Neuron (in vitro differentiated cells): Measurements from ENCODE around the gene SLC38A5.
"Not testable (repeated sequence)": the region's sequence is repeated elsewhere in the genome, so short reads cannot be mapped to it uniquely, and the experiment has no call there.

Source experiments
- H2AFZ ChIP-seq: one replicate; pipeline ENCODE4 v1.6.1; 2013; ENCODE audit warnings: low read depth, mild to moderate bottlenecking, inconsistent platforms, low read length, moderate library complexity
- H3K27me3 ChIP-seq: one replicate; pipeline ENCODE4 v1.6.1; 2013; ENCODE audit warnings: low read length; ENCODE audit not compliant: insufficient read depth
- H3K36me3 ChIP-seq: one replicate; pipeline ENCODE4 v1.6.1; 2013; ENCODE audit warnings: low read length; ENCODE audit not compliant: insufficient read depth
- H3K4me1 ChIP-seq: one replicate; pipeline ENCODE4 v1.6.1; 2013; ENCODE audit warnings: low read length; ENCODE audit not compliant: insufficient read depth
- H3K4me3 ChIP-seq: 2 replicates; pipeline ENCODE4 v1.5.1; 2013; ENCODE audit warnings: mild to moderate bottlenecking, low read length, moderate library complexity
- H3K9me3 ChIP-seq: one replicate; pipeline ENCODE4 v1.6.1; 2013; ENCODE audit warnings: low read length

SLC38A5 gene

GRCh38 chrX:48470110-48470832 lies at the start of gene SLC38A5:
Gene SLC38A5, minus strand, starts transcription at chrX:48470260. Its CDS starts 2,336 bp downstream, at chrX:48467924.
- Histone ChIP-seq H3K4me3 (no peak within 1 kb of the TSS), H3K4me1 (no peaks in the 10 kb centered on the region), H2AFZ (no peak within 1 kb of the TSS), H3K27me3 (no peaks in the 10 kb centered on the region), H3K36me3 (no peaks in the 10 kb centered on the region), H3K9me3 (no peaks in the 10 kb centered on the region)

- H3K9me3 ChIP-seq, H3K27me3 ChIP-seq, H3K4me3 ChIP-seq, H2AFZ ChIP-seq, H3K4me1 ChIP-seq, H3K36me3 ChIP-seq: not testable (repeated sequence)
These were observed 49.4 kb upstream of the SLC38A5 start for GRCh38 chrX:48519481-48519880.

DNA sequence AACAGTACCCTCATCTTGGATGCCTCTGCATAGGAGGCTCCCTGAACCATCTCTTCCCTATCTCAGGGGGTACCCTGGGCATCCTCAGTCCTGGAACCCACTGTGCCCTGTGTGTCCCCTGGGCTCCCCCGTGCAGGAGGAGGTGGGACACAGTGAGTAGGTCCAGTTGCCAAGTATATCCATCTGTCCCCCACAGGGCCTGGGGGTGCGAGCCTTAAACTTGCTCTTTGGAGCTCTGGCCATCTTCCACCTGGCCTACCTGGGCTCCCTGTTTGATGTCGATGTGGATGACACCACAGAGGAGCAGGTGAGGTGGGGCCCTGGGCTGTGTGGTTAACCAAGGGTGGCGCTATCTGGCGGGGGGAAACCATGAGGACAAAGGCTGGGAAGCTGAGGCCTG lies 46.9 kb upstream of the SLC38A5 start:
- Histone ChIP-seq H3K4me1 (no peaks in the 10 kb centered on the region), H3K36me3 (no peaks in the 10 kb centered on the region), H2AFZ (no peak overlapping the region), H3K9me3 (no peaks in the 10 kb centered on the region), H3K4me3 (no peak overlapping the region), H3K27me3 (no peaks in the 10 kb centered on the region)

DNA sequence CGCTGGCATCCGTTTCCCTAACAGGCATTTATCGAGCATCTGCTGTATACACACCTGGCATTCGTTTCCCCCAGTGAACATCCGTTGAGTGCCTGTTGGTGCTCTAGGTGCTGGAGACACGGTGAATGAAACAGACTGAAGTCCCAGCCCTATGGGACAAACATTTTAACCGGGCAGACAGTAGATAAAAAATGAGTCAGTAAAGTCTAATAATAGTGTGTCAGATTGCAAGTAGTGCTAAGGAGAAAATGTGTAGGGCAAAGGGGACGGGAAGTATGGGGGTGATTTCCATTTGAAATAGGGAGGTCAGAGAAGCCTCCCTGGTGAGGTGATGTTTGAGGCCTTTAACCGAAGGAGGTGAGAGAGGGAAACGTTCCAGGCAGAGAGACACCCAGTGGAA lies 46.2 kb upstream of the SLC38A5 start:
- no peak overlapping the region for H3K4me3 ChIP-seq

DNA sequence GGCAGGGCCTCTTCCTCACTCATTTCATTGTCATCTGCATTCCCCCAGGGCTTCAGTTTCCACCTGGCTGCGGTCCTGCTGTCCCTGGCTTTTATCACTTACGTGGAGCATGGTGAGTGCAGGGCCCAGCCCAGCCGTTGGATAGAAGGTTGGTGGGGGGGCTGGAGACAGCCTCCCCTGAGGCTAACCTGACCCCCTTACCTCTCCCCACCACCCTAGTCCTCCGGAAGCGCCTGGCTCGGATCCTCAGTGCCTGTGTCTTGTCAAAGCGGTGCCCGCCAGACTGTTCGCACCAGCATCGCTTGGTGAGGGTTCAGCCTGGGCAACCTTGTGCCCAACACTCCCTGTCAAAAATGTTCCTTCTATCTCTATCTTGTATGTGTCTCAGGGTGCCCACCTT lies 45.8 kb upstream of the SLC38A5 start:
- H3K4me3 ChIP-seq: no peak overlapping the region
- H3K9me3 ChIP-seq: no peaks in the 10 kb centered on the region
- H3K36me3 ChIP-seq: no peaks in the 10 kb centered on the region
- no peak overlapping the region for H2AFZ ChIP-seq
- no peaks in the 10 kb centered on the region for H3K4me1 ChIP-seq
- no peaks in the 10 kb centered on the region for H3K27me3 ChIP-seq

More for the DNA sequence above, 46.2 kb upstream of the SLC38A5 start:
- H3K9me3 ChIP-seq: no peaks in the 10 kb centered on the region
- H3K4me1 ChIP-seq: no peaks in the 10 kb centered on the region
- no peaks in the 10 kb centered on the region for H3K27me3 ChIP-seq
- H2AFZ ChIP-seq: no peak overlapping the region
- H3K36me3 ChIP-seq: no peaks in the 10 kb centered on the region

DNA sequence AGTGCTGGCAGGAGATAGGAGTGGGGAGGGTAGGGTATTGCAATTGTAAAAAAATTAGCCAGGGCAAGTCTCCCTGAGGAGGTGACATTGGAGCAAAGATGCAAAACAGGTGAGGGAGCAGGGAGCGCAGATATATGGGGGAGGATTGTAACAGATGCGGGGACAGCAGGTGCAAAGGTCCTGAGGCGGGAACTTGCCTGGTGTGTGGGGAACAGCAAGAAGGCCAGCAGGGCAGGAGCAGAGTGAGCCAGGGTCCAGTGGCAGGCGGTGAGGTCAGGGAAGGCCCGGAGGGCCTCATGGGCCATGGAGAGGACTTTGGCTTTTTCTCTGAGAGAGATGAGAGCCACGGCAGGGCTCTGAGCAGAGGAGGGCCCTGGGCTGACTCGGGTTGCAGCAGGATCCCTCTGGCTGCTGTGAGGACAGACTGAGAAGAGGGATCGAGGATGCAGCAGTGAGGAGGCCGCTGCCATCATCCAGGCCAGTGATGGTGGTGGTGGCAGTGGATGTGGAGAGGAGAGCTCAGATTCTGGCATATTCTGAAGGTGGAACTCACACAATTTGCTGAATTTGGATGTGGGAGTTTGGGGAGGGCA lies 44.9 kb upstream of the SLC38A5 start:
- H3K4me3 ChIP-seq: no peak overlapping the region
- H3K27me3 ChIP-seq: no peaks in the 10 kb centered on the region
- no peaks in the 10 kb centered on the region for H3K4me1 ChIP-seq
- H3K9me3 ChIP-seq: no peaks in the 10 kb centered on the region
- no peaks in the 10 kb centered on the region for H3K36me3 ChIP-seq
- no peak overlapping the region for H2AFZ ChIP-seq

DNA sequence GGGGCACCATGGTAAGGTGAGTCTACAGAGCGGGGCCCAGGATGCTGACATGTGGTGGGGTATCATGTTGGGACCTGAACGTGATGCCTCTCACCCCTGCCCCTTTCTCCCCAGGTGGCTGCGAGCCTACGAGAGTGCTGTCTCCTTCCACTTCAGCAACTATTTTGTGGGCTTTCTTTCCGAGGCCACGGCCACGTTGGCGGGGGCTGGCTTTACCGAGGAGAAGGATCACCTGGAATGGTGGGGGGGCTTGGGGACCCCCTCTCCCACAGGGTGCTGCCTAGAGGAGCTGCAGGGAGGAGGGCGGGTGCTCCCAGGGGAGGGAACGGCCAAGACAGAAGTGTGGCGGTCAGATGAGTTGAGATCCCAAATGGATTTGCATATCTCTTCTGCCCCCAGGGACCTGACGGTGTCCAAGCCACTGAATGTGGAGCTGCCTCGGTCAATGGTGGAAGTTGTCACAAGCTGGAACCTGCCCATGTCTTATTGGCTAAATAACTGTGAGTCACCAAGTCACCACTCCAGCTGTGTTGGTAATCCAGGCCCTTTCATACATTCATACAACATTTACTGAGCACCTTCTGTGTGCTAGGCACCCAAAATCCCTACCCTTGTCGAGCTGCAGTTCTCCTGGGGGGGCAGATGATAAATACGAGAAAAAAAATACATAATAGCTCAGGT lies 44.2 kb upstream of the SLC38A5 start:
- H3K36me3 ChIP-seq: no peaks in the 10 kb centered on the region
- H3K4me3 ChIP-seq: no peak overlapping the region
- H3K27me3 ChIP-seq: no peaks in the 10 kb centered on the region

DNA sequence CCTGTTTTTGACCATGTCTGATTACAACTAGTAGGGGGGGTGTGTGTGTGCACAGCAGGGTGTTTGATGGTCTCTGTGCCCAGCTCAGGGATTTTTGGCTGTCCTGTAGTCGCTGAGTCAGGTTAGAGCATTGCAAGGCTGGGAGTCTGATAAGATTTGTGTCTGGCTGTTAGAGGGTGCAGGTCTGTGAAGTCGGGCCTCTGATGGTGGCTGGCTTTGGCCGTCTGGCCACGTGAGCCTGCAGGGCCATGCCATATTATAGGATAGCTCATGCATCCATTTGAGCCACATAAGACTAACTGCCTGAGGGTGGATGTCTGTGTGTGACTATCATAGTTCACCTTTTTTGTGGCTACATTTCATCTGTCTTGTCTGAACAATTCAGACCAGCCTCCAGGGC lies 43.6 kb upstream of the SLC38A5 start:
- Histone ChIP-seq H3K4me1 (no peaks in the 10 kb centered on the region), H2AFZ (no peak overlapping the region), H3K36me3 (no peaks in the 10 kb centered on the region), H3K9me3 (no peaks in the 10 kb centered on the region), H3K4me3 (no peak overlapping the region), H3K27me3 (no peaks in the 10 kb centered on the region)

More for the DNA sequence above, 44.2 kb upstream of the SLC38A5 start:
- Histone ChIP-seq H3K4me1 (no peaks in the 10 kb centered on the region), H2AFZ (no peak overlapping the region), H3K9me3 (no peaks in the 10 kb centered on the region)

DNA sequence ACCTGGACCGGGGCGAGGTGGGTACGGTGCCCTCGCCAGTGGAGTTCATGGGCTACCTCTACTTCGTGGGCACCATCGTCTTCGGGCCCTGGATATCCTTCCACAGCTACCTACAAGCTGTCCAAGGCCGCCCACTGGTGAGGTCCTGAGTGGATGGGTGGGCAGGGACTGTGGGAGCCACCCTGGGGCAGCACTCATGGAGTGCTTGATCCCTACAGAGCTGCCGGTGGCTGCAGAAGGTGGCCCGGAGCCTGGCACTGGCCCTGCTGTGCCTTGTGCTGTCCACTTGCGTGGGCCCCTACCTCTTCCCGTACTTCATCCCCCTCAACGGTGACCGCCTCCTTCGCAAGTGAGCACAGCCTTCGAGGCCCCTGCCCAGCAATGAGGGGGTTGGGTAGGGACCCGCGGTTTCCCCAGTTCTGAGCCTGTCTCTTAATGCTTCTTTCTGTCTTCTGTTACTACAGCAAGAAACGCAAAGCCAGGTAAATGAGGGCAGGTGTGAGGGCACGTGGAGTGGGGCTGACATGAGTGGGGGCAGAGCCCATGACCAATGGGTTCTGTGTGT lies 42.4 kb upstream of the SLC38A5 start:
- Histone ChIP-seq H3K9me3 (no peaks in the 10 kb centered on the region), H3K4me3 (no peak overlapping the region), H2AFZ (no peak overlapping the region), H3K36me3 (no peaks in the 10 kb centered on the region), H3K27me3 (no peaks in the 10 kb centered on the region), H3K4me1 (no peaks in the 10 kb centered on the region)

GRCh38 chrX:48511560-48511959 lies 41.5 kb upstream of the SLC38A5 start:
- Histone ChIP-seq H3K9me3 (no peaks in the 10 kb centered on the region), H3K27me3 (no peaks in the 10 kb centered on the region), H3K4me1 (no peaks in the 10 kb centered on the region), H3K4me3 (no peak overlapping the region), H3K36me3 (no peaks in the 10 kb centered on the region), H2AFZ (no peak overlapping the region)

GRCh38 chrX:48509619-48510018 lies 39.6 kb upstream of the SLC38A5 start:
- Histone ChIP-seq H3K27me3 (no peaks in the 10 kb centered on the region), H3K4me1 (no peaks in the 10 kb centered on the region), H3K9me3 (no peaks in the 10 kb centered on the region), H2AFZ (no peak overlapping the region), H3K4me3 (peak overlapping the region; percentile 85), H3K36me3 (no peaks in the 10 kb centered on the region)

DNA sequence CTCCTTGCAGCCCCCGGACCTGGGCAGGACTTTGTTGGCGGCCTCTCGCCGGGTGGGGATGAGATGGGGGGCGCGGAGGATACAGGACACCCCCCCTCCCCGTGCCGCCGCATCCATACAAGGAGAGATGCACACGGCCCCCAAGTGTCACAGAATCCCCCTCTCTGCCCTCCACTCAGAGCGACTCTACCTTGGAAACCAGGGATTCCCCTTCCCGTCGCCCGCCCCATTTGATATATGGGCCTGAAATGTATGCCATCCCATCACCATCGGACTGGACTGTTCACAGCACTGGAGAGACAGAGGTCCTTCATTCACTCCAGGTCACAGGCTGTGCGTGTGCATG lies 39.2 kb upstream of the SLC38A5 start:
- no peaks in the 10 kb centered on the region for H3K27me3 ChIP-seq
- peak overlapping the region; percentile 70 for H2AFZ ChIP-seq
- no peaks in the 10 kb centered on the region for H3K4me1 ChIP-seq
- peak overlapping the region; percentile 85 for H3K4me3 ChIP-seq
- no peaks in the 10 kb centered on the region for H3K36me3 ChIP-seq
- no peaks in the 10 kb centered on the region for H3K9me3 ChIP-seq
